Measurements from ENCODE around the gene IL17REL.

DNA sequence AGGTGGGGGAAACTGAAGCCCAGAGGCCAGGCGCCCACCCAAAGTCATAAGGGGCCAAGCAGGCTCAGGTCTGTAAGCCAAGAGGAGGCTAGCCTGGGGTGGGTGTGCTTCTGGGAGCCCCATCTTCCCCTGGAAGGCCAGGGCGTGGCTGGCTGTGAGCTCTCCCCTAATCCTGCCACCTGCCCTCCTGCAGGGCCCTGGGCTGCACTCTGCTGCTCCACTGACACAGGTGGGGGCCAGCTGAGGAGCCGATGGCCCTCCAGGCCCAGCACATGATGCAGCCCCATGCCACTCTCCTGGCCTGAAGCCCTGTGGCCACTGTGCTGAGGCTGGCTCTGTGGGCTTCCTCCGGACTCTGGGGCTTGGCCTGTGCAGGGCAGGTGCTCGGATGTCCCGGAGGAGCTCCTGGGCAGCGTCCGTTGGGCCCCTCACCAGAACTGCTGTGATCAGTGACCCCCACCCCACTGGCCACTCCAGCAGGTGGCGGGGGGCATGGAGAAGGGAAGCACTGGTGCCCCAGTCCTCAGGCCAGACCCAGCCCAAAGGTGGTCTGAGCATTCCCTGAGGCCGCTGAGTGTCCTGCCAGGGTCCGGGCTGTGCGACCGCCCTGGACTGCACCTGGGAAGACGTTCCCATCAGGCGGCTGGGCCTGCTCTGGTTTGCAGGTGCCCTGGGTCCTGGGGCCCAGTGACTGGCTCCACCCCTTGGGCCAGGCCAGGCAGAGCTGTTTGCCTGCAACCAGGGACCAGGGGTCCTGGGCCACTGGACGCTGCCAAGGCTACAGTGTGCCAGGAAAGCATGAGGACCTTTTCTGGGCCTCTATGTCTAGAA lies 43.5 kb downstream of the IL17REL start:
- TF ChIP-seq GATA2 (IDR thresholded peaks at IDR 0.05; ENCODE audit: low read depth, low read length) (no peak), GATA3 (IDR thresholded peaks at IDR 0.05; ENCODE audit: low read depth, low read length) (no peak)

All from SH-SY5Y (cell line).